SU-DHL-6 (cell line): ENCODE measurements around the gene MYOT.

Experiments
- H2AFZ ChIP-seq: fragments of 200-600 bp; sonication (generic); 2 replicates; pipeline ENCODE4 v1.6.1; 2014; ENCODE audit warnings: low read depth, mild to moderate bottlenecking, moderate library complexity, mixed read lengths, antibody characterized with exemption, low read length; ENCODE audit not compliant: severe bottlenecking
- H3F3A ChIP-seq: fragments of 200-600 bp; shearing (Covaris generic); 2 replicates; pipeline ENCODE4 v1.6.0; 2016; ENCODE audit warnings: antibody characterized with exemption, mild to moderate bottlenecking; ENCODE audit not compliant: insufficient read depth
- H3K27ac ChIP-seq: fragments of 200-600 bp; sonication (generic); 2 replicates; pipeline ENCODE4 v1.5.1; 2016; ENCODE audit warnings: low read depth, mild to moderate bottlenecking, low read length, moderate library complexity, mixed read lengths
- H3K27me3 ChIP-seq: fragments of 200-600 bp; sonication (generic), shearing (Covaris generic); 2 replicates; pipeline ENCODE4 v1.6.0; 2014; ENCODE audit warnings: mild to moderate bottlenecking, low read length
- H3K36me3 ChIP-seq: fragments of 200-600 bp; sonication (generic); 2 replicates; pipeline ENCODE4 v1.6.1; 2014; ENCODE audit warnings: mild to moderate bottlenecking, low read length, mixed read lengths
- H3K4me2 ChIP-seq: fragments of 300-600, 200-600 bp; shearing (Covaris generic), sonication (generic); 2 replicates; pipeline ENCODE4 v1.6.0; 2014; ENCODE audit warnings: low read length, low read depth, mild to moderate bottlenecking; ENCODE audit not compliant: poor library complexity, severe bottlenecking
- H3K4me3 ChIP-seq: fragments of 200-600 bp; sonication (generic); 2 replicates; pipeline ENCODE4 v1.5.1; 2014; ENCODE audit warnings: antibody characterized with exemption, low read length, mild to moderate bottlenecking, mixed read lengths; ENCODE audit not compliant: insufficient read depth, poor library complexity, severe bottlenecking
- H3K79me2 ChIP-seq: fragments of 200-600 bp; sonication (generic); 2 replicates; pipeline ENCODE4 v1.6.1; 2014; ENCODE audit warnings: mild to moderate bottlenecking, low read length, moderate library complexity; ENCODE audit not compliant: insufficient read depth
- H3K9ac ChIP-seq: fragments of 200-600 bp; sonication (generic); 2 replicates; pipeline ENCODE4 v1.7.0; 2014; ENCODE audit warnings: mild to moderate bottlenecking, low read length
- H3K9me2 ChIP-seq: fragments of 200-600 bp; sonication (generic); replicated peaks from 2 replicates; pipeline ENCODE4 v1.6.1; 2014; ENCODE audit warnings: low read length; ENCODE audit not compliant: insufficient read depth
- H3K9me3 ChIP-seq: fragments of 200-600 bp; sonication (generic); 2 replicates; pipeline ENCODE4 v1.6.1; 2014; ENCODE audit warnings: low read length, mixed read lengths; ENCODE audit not compliant: insufficient read depth
- H4K20me1 ChIP-seq: fragments of 200-600 bp; sonication (generic); 2 replicates; pipeline ENCODE4 v1.6.1; 2014; ENCODE audit warnings: low read depth, mild to moderate bottlenecking, antibody characterized with exemption, low read length, moderate library complexity, mixed read lengths
- EZH2phosphoT487 ChIP-seq: fragments of 200-600 bp; sonication (generic), shearing (Covaris generic); conservative IDR thresholded peaks from 2 replicates; pipeline ENCODE4 v1.6.1; 2018; ENCODE audit warnings: mild to moderate bottlenecking, antibody characterized with exemption, low read length, moderate library complexity, mixed read lengths
- TF ChIP-seq, protein P1 (sequence below): fragments of 200-600 bp; sonication (generic); IDR thresholded peaks from one replicate; pipeline ENCODE4 v1.5.1; 2017; ENCODE audit warnings: antibody characterized with exemption, mild to moderate bottlenecking, low read length, moderate library complexity; ENCODE audit not compliant: insufficient read depth, poor library complexity, severe bottlenecking

The MYOT gene

DNA sequence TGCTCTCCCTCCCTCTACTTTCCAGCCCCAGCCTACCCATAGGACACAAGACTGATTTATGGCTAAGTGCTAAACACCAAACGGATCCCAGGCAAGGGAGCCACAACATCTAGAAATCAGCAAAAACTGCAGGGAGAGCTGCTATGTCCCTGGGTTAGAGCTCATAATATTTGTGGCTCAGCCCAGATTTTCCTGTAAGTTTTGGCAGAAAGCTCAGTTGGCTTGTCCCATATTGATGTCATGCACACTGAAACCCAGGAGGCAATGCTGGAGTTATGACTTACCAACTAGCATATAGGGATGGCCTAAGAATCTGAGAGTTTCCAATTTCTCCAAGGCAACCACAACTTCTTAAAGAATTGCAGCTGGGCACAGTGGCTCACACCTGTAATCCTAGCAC lies 44.7 kb upstream of the MYOT start:
- Histone ChIP-seq H3K36me3 (no peaks in the 10 kb centered on the region), H3K9me3 (no peaks in the 10 kb centered on the region), H3K27me3 (no peaks in the 10 kb centered on the region), H3K27ac (no peak overlapping the region), H4K20me1 (no peaks in the 10 kb centered on the region), H3K9me2 (no peaks in the 10 kb centered on the region), H3F3A (no peaks in the 10 kb centered on the region), H3K4me2 (no peak overlapping the region), H3K79me2 (no peaks in the 10 kb centered on the region), H2AFZ (no peak overlapping the region), H3K4me3 (no peak overlapping the region), H3K9ac (no peak overlapping the region)
- TF ChIP-seq, protein P1, sequence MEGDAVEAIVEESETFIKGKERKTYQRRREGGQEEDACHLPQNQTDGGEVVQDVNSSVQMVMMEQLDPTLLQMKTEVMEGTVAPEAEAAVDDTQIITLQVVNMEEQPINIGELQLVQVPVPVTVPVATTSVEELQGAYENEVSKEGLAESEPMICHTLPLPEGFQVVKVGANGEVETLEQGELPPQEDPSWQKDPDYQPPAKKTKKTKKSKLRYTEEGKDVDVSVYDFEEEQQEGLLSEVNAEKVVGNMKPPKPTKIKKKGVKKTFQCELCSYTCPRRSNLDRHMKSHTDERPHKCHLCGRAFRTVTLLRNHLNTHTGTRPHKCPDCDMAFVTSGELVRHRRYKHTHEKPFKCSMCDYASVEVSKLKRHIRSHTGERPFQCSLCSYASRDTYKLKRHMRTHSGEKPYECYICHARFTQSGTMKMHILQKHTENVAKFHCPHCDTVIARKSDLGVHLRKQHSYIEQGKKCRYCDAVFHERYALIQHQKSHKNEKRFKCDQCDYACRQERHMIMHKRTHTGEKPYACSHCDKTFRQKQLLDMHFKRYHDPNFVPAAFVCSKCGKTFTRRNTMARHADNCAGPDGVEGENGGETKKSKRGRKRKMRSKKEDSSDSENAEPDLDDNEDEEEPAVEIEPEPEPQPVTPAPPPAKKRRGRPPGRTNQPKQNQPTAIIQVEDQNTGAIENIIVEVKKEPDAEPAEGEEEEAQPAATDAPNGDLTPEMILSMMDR = no peak
- no peak for TF ChIP-seq EZH2phosphoT487

DNA sequence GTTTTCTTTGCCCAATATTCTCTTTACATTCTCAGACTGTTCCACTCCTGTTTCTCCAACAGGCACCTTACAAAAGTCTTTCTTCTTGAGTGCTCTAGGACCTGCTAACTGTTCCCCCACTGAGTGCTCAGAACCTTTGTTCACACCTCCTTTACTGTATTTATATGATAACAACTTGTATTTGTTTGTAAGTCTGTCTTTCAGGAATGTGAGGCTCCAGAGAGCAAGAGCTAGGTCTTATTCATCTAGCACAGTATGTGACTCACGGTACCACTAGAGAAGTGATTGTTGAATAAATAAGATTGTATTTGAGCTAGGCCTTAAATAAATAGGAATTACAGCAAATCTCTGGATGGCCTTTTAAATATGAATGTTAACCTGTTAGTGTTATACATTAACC lies 42.5 kb upstream of the MYOT start:
- Histone ChIP-seq H3K4me2 (no peak overlapping the region), H3K9me3 (no peaks in the 10 kb centered on the region), H3K4me3 (no peak overlapping the region), H4K20me1 (no peaks in the 10 kb centered on the region), H3F3A (no peaks in the 10 kb centered on the region), H2AFZ (no peak overlapping the region), H3K27me3 (no peaks in the 10 kb centered on the region), H3K9ac (no peak overlapping the region), H3K9me2 (no peaks in the 10 kb centered on the region), H3K27ac (no peak overlapping the region), H3K79me2 (no peaks in the 10 kb centered on the region), H3K36me3 (no peaks in the 10 kb centered on the region)
- TF ChIP-seq, protein P1 = no peak
- no peak for TF ChIP-seq EZH2phosphoT487

DNA sequence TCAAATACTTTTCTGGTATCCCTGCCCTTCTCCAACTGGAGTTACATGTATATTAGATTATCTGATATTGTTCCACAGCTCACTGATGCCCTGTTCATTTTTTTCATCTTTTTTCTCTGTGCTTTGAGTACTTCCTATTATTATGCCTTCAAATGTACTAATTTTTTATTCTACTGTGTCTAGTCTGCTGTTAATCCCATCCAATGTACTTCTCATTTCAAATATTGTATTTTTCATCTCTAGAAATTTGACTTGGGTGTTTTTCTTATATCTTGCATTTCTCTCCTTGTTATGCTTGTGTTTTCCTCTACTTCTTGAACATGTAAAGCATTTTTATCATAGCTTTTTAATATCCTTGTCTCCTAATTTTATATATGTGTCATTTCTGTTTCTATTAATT lies 41.6 kb upstream of the MYOT start:
- H3K79me2 ChIP-seq = no peaks in the 10 kb centered on the region
- no peaks in the 10 kb centered on the region for H3K27me3 ChIP-seq
- H4K20me1 ChIP-seq = no peaks in the 10 kb centered on the region
- H3F3A ChIP-seq = no peaks in the 10 kb centered on the region
- no peaks in the 10 kb centered on the region for H3K9me2 ChIP-seq
- TF ChIP-seq EZH2phosphoT487 = no peak
- no peak overlapping the region for H3K4me2 ChIP-seq
- no peak overlapping the region for H3K9ac ChIP-seq
- H2AFZ ChIP-seq = no peak overlapping the region
- H3K27ac ChIP-seq = no peak overlapping the region
- no peaks in the 10 kb centered on the region for H3K36me3 ChIP-seq
- H3K9me3 ChIP-seq = no peaks in the 10 kb centered on the region
- H3K4me3 ChIP-seq = no peak overlapping the region

DNA sequence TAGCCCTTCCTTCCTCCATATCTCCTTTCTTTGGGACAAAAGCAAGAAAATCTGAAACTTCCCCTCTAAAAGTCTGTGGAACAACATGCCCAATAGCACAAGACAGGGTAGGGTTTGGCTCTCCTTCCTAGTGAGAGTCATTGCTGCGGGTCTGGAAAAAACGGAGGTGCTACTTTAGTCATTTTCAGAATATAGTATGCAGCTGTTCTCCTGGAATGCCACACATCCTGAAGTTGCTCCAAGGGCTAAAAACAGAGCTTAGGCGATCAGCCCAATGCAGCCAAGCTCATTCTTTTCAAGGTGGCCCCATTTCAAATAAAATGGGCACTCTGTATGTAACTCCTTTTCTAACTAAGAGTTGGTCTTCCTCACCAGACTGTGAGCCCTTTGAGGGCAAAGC lies 39.5 kb upstream of the MYOT start:
- no peaks in the 10 kb centered on the region for H4K20me1 ChIP-seq
- H3K27ac ChIP-seq = no peak overlapping the region
- H3K4me2 ChIP-seq = no peak overlapping the region
- no peaks in the 10 kb centered on the region for H3K9me3 ChIP-seq
- H3F3A ChIP-seq = no peaks in the 10 kb centered on the region
- no peaks in the 10 kb centered on the region for H3K36me3 ChIP-seq
- no peak overlapping the region for H3K4me3 ChIP-seq
- no peaks in the 10 kb centered on the region for H3K79me2 ChIP-seq
- no peaks in the 10 kb centered on the region for H3K27me3 ChIP-seq
- no peak for TF ChIP-seq EZH2phosphoT487
- TF ChIP-seq, protein P1 = no peak
- H3K9ac ChIP-seq = no peak overlapping the region
- H3K9me2 ChIP-seq = no peaks in the 10 kb centered on the region
- no peak overlapping the region for H2AFZ ChIP-seq
